Panc1 (cell line): Measurements from ENCODE around the gene SELENOS. TPM values are rescaled to one million over a fixed set of nuclear protein-coding genes. Genes with fewer than 3 reads are reported as not detected.
"Not testable (repeated sequence)": the region's sequence is repeated elsewhere in the genome, so short reads cannot be mapped to it uniquely, and the experiment has no call there.

Experiments used
- ATAC-seq: fragments of 200-7000 bp; cut with Tn5 transposase; 2 replicates; pipeline ENCODE4 v1.9.1; 2020; ENCODE audit warnings: mild to moderate bottlenecking, moderate library complexity
- BruUV-seq: library from RNA; stranded (reverse); fragments of 400-500 nt; replicated peaks from 2 replicates; lab custom pipeline; 2021; lab: Mats Ljungman, UMichigan
- CTCF ChIA-PET: fragments of 300-600 bp; sonication (Branson Sonifier 250); formaldehyde crosslinking; loops from one replicate; lab custom pipeline; 2022; ENCODE audit warnings: antibody characterized with exemption; lab: Charles Lee
- POLR2A ChIA-PET: fragments of 300-600 bp; sonication (Branson Sonifier 250); formaldehyde crosslinking; loops from one replicate; lab custom pipeline; 2022; ENCODE audit warnings: antibody characterized with exemption; lab: Charles Lee
- DNase-seq: peaks from one replicate; pipeline ENCODE4 v3.0.0-alpha.2; 2010; ENCODE audit warnings: low read depth, low spot score
- H3K27ac ChIP-seq: 2 replicates; pipeline ENCODE4 v1.5.1; 2011; ENCODE audit warnings: mild to moderate bottlenecking, low read length, inconsistent platforms
- H3K27me3 ChIP-seq: fragments of 200-500 bp; sonication (Bioruptor generic); 2 replicates; pipeline ENCODE4 v1.6.0; 2014; ENCODE audit warnings: low read length, inconsistent platforms; ENCODE audit not compliant: control insufficient read depth, insufficient read depth
- H3K36me3 ChIP-seq: fragments of 200-500 bp; sonication (Bioruptor generic); 2 replicates; pipeline ENCODE4 v1.5.1; 2014; ENCODE audit warnings: inconsistent platforms, mild to moderate bottlenecking, low read length, moderate library complexity; ENCODE audit not compliant: control insufficient read depth, insufficient read depth
- H3K4me1 ChIP-seq: 2 replicates; pipeline ENCODE4 v1.5.1; 2011; ENCODE audit warnings: inconsistent platforms, mild to moderate bottlenecking, low read length, moderate library complexity; ENCODE audit not compliant: control insufficient read depth, insufficient read depth
- H3K4me3 ChIP-seq, 2 experiments: 2 replicates each; pipeline ENCODE4 v1.5.1; 2011 to 2012; ENCODE audit warnings: low read depth in 2 of 2, low read length in 2 of 2, mild to moderate bottlenecking in 2 of 2, inconsistent platforms in 1 of 2, moderate library complexity in 1 of 2
- H3K9me3 ChIP-seq: fragments of 200-500 bp; sonication (Bioruptor generic); 2 replicates; pipeline ENCODE4 v1.5.1; 2014; ENCODE audit warnings: low read depth, mild to moderate bottlenecking, inconsistent platforms, low read length, moderate library complexity; ENCODE audit not compliant: control insufficient read depth, insufficient read depth
- CTCF ChIP-seq: fragments of 450-650 bp; IDR thresholded peaks from 2 replicates; pipeline ENCODE4 v1.5.1; 2017; ENCODE audit warnings: mild to moderate bottlenecking
- POLR2AphosphoS5 ChIP-seq: IDR thresholded peaks from 2 replicates; pipeline ENCODE4 v1.6.1; 2012; ENCODE audit warnings: mild to moderate bottlenecking, low read depth, low read length, moderate library complexity
- SIN3A ChIP-seq: IDR thresholded peaks from 2 replicates; pipeline ENCODE4 v1.6.1; 2012; ENCODE audit warnings: low read depth, mild to moderate bottlenecking, low read length, moderate library complexity, borderline replicate concordance; ENCODE audit not compliant: insufficient read depth
- TCF7L2 ChIP-seq: IDR thresholded peaks from 2 replicates; pipeline ENCODE4 v1.6.1; 2011; ENCODE audit warnings: mild to moderate bottlenecking, low read depth, low read length, inconsistent platforms
- in situ Hi-C: cut with HindIII; loops from 2 replicates; pipeline ENCODE4 v1.10.0; 2016; ENCODE audit warnings: low sequenced_read_pairs, low pct_unique_long_range_greater_than_20kb
- intact Hi-C: fragments of 100-400 bp; cut with micrococcal nuclease; formaldehyde crosslinking; loops from one replicate; pipeline ENCODE4 v1.10.0; 2022; ENCODE audit not compliant: unreplicated experiment
- total RNA-seq: library from RNA; stranded (reverse); gene quantifications from one replicate; pipeline ENCODE4 v1.2.1, GENCODE V29; 2021; ENCODE audit not compliant: unreplicated experiment
- TF ChIP-seq, protein P1 (sequence below), 2 experiments: IDR thresholded peaks; 2 replicates each; pipeline ENCODE4 v1.6.1; 2011 to 2012; ENCODE audit warnings: low read depth in 2 of 2, control low read depth in 1 of 2, low read length in 1 of 2, mild to moderate bottlenecking in 1 of 2, moderate library complexity in 1 of 2; ENCODE audit not compliant: insufficient read depth in 1 of 2

SELENOS gene
- total RNA-seq, 1 experiment from 2014 or later, result 74.9 TPM

DNA sequence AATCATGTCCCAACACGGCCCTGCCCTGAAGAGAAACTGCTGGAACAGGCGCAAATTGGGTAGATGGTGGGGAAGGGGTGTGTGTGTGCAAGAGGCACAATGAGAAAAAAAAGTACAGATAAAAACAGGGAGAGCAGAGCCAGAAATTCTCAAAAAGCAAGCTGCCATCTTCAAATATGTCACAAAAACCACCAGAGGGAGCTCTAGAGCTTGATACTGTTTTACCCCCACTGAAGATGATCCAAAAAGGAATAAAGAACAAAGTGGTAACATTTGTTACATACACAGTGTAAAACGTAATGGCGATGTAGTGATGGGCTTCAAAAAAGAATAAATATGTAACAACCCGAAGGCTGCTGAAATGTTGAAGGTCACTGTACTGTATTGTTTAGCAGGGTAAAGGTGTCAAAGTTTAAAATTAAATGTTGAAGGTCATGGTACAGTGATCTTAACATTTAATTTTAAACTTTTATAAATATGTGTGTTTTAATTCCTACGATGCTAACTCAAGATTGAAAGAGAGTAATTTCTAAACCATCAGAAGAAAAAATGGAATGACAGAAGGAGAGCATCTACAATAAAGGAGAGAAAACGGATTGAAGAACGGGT, 11.7 kb upstream of the SELENOS start:
- Histone ChIP-seq H3K27ac (no peak overlapping the region), H3K36me3 (peaks cover 53% of the 10 kb centered on the region), H3K4me1 (peaks cover 18% of the 10 kb centered on the region), H3K9me3 (no peaks in the 10 kb centered on the region), H3K4me3 (no peak overlapping the region), H3K27me3 (no peaks in the 10 kb centered on the region)
- DNase-seq, result no peak
- in situ Hi-C loops (no loop called here), intact Hi-C loops (no loop called here)
- ChIA-PET POLR2A (no interaction called here), CTCF (interaction anchor here (0.6 to 1.5 kb wide), 4 partner anchors 9 to 347 kb away, joined by 3 to 5 read pairs (median 4); no protein-coding TSS in a partner anchor)
- BruUV-seq, result no TSS peak
- ATAC-seq, result peak; percentile 61; the same call in 1 of the 2 replicates
- TF ChIP-seq TCF7L2, result no peak
- no peak for TF ChIP-seq SIN3A
- TF ChIP-seq POLR2AphosphoS5, result no peak
- TF ChIP-seq, protein P1, sequence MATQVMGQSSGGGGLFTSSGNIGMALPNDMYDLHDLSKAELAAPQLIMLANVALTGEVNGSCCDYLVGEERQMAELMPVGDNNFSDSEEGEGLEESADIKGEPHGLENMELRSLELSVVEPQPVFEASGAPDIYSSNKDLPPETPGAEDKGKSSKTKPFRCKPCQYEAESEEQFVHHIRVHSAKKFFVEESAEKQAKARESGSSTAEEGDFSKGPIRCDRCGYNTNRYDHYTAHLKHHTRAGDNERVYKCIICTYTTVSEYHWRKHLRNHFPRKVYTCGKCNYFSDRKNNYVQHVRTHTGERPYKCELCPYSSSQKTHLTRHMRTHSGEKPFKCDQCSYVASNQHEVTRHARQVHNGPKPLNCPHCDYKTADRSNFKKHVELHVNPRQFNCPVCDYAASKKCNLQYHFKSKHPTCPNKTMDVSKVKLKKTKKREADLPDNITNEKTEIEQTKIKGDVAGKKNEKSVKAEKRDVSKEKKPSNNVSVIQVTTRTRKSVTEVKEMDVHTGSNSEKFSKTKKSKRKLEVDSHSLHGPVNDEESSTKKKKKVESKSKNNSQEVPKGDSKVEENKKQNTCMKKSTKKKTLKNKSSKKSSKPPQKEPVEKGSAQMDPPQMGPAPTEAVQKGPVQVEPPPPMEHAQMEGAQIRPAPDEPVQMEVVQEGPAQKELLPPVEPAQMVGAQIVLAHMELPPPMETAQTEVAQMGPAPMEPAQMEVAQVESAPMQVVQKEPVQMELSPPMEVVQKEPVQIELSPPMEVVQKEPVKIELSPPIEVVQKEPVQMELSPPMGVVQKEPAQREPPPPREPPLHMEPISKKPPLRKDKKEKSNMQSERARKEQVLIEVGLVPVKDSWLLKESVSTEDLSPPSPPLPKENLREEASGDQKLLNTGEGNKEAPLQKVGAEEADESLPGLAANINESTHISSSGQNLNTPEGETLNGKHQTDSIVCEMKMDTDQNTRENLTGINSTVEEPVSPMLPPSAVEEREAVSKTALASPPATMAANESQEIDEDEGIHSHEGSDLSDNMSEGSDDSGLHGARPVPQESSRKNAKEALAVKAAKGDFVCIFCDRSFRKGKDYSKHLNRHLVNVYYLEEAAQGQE (IDR thresholded peaks at IDR 0.05; ENCODE audit: insufficient read depth in 1 of 2, low read depth in 2 of 2, low read length in 1 of 2), result no peak
- peak; percentile 84 for TF ChIP-seq CTCF

- ATAC-seq, H3K4me1 ChIP-seq, H3K27me3 ChIP-seq, in situ Hi-C loops, DNase-seq, H3K4me3 ChIP-seq, POLR2A ChIA-PET, H3K9me3 ChIP-seq, BruUV-seq, H3K27ac ChIP-seq, intact Hi-C loops: not testable (repeated sequence)
- CTCF ChIA-PET, result interaction anchor here (0.7 kb wide), 3 partner anchors 222 to 360 kb away, joined by 5 to 10 read pairs (median 8); no protein-coding TSS in a partner anchor
- H3K36me3 ChIP-seq, result peaks cover 51% of the 10 kb centered on the region
Observed at GRCh38 chr15:101287342-101287741, 10.1 kb upstream of the SELENOS start.

- POLR2A ChIA-PET, result no interaction called here
Observed at GRCh38 chr15:101286471-101287114, 9.3 kb upstream of the SELENOS start.

More at GRCh38 chr15:101286471-101287114, 9.3 kb upstream of the SELENOS start:
- H3K27ac ChIP-seq, result no peak overlapping the region
- CTCF ChIA-PET, result interaction anchor here (0.7 kb wide), 1 partner anchor 281 kb away, joined by 3 read pairs; no protein-coding TSS in a partner anchor
- no peaks in the 10 kb centered on the region for H3K27me3 ChIP-seq
- ATAC-seq (no peak), DNase-seq (no peak)
- H3K36me3 ChIP-seq, result peaks cover 54% of the 10 kb centered on the region
- in situ Hi-C loops, result no loop called here
- TF ChIP-seq TCF7L2 (no peak), POLR2AphosphoS5 (no peak), CTCF (no peak), SIN3A (no peak)
- TF ChIP-seq, protein P1 (IDR thresholded peaks at IDR 0.05; ENCODE audit: insufficient read depth in 1 of 2, low read depth in 2 of 2, low read length in 1 of 2), result no peak
- H3K4me3 ChIP-seq, result no peak overlapping the region
- intact Hi-C loops, result no loop called here
- peaks cover under 1% of the 10 kb centered on the region for H3K4me1 ChIP-seq
- no peaks in the 10 kb centered on the region for H3K9me3 ChIP-seq
- BruUV-seq, result no TSS peak
